ENCODE measurements around the gene APPBP2.
A peak's percentile ranks its signal among the peaks of the same experiment; 100 is the strongest.
"Not testable (repeated sequence)": the region's sequence is repeated elsewhere in the genome, so short reads cannot be mapped to it uniquely, and the experiment has no call there.

APPBP2 gene, protein sequence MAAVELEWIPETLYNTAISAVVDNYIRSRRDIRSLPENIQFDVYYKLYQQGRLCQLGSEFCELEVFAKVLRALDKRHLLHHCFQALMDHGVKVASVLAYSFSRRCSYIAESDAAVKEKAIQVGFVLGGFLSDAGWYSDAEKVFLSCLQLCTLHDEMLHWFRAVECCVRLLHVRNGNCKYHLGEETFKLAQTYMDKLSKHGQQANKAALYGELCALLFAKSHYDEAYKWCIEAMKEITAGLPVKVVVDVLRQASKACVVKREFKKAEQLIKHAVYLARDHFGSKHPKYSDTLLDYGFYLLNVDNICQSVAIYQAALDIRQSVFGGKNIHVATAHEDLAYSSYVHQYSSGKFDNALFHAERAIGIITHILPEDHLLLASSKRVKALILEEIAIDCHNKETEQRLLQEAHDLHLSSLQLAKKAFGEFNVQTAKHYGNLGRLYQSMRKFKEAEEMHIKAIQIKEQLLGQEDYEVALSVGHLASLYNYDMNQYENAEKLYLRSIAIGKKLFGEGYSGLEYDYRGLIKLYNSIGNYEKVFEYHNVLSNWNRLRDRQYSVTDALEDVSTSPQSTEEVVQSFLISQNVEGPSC
- total RNA-seq, result 36.4 to 87.2 reads per million in 2 donors

DNA sequence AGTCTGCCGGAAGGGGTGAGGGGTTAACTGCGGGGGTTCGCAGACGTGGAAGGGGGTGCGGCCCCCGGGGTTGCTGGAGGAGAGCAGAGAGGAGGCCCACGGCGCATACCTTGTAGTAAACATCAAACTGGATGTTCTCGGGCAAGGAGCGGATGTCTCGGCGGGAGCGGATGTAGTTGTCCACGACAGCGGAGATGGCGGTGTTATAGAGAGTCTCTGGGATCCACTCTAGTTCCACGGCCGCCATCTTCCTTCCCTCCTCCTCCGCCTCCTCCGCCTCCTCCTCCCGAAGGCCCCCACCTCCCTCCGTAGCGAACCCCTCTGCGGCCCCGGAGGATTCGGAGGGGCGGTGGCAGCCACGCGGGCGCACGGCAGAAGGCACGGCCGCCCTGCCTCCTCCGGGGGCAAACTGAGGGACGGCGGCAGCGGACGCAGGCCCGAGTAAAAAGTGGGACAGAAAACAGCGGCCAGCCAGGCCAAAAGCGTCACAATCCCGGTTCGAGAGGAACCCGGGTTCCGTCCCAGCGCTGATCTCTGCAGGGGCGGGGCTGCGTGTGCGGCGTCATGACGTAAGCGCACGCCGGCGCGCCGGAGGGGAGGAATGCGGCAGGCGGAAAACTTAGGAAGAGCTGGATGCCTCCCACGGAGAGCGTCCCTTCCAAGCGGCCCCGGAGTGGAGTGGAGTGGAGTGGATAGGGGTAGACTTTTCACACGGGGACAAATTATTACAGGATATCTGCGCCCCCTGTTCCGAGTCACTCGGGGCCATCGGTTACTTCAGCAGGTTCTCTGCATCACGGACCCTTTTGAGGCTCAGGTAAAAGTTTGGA, at the start of gene APPBP2:
Gene APPBP2 (minus strand): TSS at position 558 of the 830 bp plus-strand sequence. CDS start 311 bp downstream, at position 247.
- peak; percentile 65 for DNase-seq

DNA sequence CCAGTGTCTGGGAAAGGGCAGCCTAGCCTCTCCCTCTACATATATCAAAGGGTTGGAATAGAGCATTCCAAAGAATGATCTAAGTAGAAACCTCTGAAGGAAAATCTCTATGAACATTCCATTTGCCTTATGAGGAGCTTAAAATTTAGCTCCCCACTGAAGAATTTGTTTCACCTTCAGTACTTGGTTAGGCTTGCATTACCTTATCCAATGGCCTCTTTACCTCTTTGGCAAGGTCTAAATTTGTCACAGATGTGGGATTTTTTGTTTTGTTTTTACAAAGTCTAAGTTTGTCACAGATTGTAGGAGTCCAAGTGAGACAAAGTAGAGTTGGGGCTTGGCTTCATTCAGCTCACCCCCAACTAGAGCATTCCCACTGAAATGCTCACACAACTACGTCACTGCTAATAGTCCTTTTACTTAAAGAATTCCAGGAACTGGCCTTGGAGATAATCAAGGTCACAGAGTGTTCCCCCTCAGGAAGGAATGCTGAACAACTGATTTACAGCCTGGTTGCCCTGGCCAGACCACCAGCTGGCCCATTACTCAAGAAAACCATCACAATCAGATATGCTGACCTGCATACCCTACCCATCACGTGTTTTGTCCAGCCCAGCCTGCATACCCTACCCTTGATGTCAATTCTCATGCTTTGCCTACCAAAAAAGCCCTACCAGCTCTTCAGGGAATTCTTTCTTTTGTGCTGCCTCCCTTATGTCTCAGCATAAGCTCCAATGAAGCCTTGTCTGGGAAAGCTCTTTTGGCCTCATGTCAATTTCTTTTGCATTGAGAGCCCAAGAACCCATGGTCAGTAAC, 47.4 kb upstream of the APPBP2 start:
- no peak for DNase-seq

DNA sequence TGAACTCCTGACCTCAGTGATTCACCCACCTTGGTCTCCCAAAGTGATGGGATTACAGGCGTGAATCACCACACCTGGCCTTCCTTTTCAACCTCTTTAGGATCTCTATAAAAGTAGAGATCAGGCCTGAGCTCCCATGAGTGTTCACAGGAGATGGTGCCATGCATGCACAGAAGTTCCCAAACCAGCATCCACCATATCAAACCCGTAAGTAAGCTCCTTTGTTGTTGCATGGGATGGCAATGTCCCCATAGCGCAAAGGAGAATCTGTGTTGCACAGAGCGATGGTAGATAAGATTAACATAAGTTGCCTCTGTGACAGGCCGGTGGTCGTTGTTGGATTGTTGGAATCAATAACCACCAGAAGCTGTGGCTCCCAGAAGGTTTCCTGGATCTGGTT, 39.2 kb upstream of the APPBP2 start:
- no peak for DNase-seq

DNA sequence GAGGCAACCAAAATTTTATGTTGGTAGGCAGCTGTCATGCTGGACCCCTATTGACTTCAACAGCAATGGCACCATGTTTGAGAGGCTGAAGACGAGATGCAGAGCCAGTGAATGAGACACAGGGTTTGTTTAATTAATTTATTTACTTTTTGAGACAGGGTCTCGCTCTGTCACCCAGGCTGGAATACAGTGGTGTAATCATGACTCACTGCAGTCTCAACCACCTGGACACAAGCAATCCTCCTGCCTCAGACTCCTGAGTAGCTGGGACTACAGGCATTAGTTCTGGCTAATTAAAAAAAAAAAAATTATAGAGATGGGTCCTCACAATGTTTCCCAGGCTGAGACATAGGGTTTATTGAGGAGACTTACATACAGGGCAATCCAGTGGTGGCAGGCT, 37.7 kb upstream of the APPBP2 start:
- no peak for DNase-seq

DNA sequence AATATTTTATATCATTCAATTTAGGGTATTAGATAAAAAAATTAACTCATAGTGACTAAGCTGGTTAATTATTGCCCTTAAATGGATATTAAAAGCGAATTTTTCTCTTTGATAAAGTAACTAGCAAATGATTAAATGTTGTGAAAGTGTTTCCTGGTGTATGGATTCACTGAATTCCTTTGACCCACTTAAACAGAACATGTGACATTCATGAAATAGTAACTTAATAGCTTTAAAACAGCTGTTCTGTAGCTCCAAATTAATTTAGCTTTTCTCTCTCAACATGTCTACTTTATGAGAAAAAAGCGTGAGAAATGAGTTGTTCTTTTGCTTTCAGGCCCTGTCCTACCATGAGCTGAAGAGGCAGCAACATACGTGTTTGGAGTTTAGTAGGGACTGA, 36.4 kb upstream of the APPBP2 start:
- DNase-seq, result no peak

DNA sequence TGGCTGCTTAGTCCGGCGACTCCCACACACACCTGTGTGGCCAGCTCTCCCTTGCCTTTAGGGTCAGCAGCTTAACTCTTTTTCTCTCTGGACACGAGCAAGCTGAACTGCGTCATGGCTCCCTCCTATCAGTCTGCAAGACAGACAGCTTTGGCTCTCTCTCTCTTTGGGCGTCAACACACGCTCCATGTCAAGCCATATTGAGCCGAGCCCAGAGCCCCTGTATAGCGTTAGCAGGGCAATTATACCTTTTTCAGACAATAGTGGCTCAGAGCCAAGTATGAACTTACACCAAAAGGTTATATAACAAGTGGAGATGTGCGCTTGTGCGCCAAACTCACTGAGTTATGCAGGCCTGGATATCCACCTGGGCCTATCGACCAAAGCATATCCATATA, 34.8 kb upstream of the APPBP2 start:
- DNase-seq, result no peak

DNA sequence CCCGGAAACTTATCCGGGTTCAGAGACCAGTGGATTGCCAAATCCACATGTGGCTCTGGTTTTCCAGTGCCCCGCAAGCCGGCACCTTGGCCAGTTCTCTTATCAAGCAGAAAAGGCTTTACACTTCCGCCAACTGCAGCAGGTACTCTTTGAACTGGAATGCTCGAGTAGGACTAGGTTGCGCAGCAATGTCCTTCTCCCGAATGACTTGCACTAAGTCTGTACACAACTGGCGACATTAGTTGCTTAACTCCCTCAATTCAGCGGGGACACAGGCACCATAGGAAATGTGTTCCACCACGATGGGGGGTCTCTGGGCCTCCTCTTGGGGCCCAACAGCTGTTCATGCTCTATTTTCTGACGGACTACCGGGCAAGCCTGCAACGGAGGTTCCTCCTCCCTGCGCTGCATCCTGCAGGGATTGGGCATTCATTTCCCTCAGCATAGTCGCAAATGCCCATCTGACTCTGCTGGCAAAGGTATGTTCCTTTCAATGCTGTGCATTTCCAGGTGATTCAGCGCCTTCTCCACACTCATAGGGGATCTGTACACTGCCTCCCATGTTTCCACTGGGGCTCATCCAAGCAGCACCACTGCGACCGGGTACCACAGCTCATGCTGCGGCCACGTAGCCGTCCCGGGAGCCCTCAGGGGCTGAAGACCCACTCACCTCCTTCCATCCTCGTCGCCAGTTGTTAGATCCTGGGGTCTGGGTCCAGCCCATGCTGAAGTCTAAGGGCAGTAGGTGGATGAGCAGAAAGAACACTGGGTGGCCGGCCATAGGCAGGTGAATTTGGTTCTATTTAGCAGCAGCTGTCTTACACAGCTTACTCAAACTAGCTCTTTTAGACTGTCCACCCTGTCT, 34.2 kb upstream of the APPBP2 start:
- DNase-seq, result no peak

DNA sequence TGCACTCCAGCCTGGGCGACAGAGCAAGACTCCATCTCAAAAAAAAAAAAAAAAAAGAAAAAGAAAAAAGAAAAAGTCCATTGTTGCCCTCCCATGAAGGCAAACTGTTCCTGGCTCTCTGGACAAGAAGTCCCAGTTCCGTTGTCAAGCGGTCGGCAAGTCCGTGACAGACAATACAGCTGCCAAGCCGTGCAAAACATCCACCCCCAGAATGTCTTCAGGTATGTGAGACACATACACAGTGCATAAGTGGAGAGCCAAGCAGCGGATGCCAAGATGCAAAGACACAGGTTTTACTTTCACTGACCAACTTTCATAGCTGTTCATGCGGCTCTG, 33.6 kb upstream of the APPBP2 start:
- DNase-seq, result no peak

DNA sequence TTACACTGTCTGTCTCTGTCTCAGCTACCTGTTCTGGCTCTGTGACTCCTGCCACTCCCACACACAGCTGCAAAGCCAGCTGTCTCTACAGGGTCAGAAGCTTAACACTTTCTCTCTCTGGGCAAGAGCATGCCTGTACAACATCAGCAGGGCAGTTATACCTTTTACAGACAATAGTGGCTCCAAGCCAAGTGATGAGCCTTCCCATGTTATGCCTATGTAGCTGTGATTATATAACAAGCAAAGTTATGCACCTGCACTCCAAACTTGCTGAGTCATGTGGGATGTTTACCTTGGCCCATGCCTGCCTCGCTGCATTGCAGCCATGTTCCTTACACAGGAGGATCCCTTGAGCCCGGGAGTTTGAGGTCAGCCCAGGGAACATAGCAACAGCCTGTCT, 31.8 kb upstream of the APPBP2 start:
- DNase-seq, result no peak

DNA sequence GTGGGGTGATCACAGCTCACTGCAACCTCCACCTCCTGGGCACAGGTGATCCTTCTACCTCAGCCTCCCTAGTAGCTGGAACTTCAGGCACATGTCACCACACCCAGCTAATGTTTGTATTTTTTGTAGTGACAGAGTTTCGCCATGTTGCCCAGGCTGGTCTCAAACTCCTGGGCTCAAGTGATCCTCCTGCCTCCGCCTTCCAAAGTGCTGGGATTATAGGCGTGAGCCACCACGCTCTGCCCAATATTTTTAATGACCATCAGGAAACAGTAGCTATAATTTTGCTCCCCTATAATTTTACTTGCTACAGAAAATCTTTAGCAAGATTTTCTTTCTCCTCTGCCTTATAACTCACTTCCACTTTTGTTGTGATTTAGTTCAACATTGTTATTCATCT, 29.7 kb upstream of the APPBP2 start:
- no peak for DNase-seq

DNA sequence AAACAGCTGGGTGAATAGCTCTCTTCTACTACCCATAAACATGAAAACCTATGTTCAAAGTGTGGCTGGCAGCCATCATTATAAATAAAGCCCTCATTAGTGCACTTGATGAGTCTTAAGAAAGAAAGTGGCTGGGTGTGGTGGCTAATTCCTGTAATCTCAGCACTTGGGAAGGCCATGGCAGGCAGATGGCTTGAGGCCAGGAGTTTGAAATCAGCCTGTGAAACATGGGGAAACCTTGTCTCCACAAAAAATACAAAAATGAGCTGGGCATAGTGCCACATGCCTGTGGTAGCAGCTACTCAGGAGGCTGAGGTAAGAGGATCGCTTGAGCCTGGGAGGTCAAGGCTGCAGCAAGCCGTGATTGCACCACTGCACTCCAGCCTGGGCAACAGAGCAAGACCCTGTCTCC, 28.3 kb upstream of the APPBP2 start:
- DNase-seq, result no peak

DNA sequence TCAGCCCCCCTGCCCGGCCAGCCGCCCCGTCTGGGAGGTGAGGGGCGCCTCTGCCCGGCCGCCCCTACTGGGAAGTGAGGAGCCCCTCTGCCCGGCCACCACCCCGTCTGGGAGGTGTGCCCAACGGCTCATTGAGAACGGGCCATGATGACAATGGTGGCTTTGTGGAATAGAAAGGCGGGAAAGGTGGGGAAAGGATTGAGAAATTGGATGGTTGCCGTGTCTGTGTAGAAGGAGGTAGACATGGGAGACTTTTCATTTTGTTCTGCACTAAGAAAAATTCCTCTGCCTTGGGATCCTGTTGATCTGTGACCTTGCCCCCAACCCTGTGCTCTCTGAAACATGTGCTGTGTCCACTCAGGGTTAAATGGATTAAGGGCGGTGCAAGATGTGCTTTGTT, 26.2 kb upstream of the APPBP2 start:
- DNase-seq, result not testable (repeated sequence)

DNA sequence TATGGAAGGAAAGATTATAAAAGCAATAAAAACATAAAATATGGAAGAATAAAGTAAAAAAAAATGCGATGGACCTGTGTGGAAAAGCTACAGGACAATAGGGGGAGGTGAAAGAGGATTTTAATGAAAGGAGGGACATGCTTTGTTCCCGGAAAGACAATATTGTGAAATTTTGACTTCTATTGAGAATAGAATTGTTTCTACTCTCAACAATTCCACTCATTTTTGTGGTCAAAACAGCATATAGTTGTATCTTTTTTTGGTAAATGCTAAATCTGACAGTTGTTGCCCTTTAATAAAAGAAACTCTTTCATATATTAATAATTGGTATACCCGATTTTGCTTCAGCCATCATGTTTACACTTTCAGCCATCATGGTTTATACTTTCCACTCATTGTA, 22.9 kb upstream of the APPBP2 start:
- DNase-seq, result no peak

DNA sequence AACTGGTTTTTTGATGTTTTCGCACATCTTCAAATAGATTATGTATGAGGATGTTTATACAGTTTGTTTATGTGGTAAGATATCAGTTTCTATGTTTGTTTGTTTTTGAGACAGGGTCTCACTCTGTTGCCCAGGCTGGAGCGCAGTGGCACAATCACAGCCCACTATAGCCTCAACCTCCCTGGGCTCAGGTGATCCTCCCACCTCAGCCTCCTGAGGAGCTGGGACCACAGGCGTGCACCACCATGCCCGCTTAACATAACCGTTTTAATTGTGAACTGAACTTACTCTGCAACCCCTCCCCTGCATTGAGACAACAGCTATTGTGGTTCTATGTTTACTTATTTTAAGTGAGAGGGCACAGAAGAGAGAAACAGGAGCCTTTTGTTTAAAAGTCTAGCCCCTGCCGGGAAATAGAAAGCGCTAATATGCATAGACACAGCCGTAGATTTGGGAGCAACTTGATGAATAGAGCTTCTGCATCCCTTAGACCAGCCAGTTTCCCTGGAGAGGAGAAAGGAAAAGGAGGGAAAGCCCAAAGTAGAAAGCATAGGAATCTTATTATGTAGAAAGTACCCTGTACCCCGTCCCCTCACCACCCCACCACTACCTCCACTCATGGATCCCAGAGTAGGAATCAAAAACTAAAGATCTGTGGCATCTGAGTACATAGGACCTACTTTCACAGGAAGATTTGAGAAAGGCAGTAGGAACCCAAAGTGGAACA, 19.6 kb upstream of the APPBP2 start:
- no peak for DNase-seq

DNA sequence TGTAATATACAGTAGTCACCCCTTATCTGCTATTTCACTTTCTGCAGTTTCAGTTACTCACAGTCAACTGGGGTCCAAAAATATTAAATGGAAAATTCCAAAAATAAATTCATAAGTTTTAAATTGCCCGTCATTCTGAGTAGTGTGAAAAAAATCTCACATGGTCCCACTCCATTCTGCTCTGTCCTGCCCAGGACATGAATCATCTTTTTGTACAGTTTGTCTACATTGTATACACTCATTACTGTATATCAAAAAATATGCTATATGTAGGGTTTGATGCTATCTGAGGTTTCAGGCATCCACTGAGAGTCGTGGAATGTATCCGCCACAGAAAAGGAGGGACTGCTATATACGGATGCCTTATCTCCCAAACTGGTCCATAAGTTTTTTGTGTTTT, 16.0 kb upstream of the APPBP2 start:
- no peak for DNase-seq

DNA sequence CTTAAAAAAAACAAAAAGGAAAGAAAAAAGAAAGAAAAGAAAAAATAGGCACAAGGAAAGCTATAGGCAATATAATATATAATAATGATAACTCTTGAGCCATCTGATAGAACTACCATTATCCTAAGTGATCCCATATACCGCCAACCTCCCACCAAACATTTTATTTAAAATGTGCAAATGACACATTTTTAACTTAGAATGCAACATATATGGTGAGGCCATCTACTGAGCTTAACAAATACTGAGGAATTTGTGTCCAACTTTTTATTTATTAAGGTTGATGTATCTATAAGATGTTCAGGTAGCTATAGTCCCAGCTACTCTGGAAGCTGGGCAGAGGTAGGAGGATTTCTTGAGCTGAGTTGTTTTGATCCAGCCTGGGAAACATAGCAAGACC, 14.4 kb upstream of the APPBP2 start:
- DNase-seq, result no peak

DNA sequence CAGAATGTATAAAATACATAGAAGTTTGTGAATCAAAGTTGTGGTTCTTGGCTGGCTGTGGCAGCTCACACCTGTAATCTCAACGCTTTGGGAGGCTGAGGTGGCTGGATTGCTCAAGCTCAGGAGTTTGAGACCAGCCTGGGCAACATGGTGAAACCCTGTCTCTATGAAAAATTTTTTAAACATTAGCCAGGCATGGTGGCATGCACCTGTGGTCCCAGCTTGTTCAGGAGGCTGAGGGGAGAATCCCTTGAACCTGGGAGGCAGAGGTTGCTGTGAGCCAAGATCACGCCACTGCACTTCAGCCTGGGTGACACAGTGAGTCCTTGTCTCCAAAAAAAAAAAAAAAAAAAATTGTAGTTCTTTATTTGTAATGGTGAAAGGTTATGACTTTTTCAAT, 13.8 kb upstream of the APPBP2 start:
- no peak for DNase-seq

DNA sequence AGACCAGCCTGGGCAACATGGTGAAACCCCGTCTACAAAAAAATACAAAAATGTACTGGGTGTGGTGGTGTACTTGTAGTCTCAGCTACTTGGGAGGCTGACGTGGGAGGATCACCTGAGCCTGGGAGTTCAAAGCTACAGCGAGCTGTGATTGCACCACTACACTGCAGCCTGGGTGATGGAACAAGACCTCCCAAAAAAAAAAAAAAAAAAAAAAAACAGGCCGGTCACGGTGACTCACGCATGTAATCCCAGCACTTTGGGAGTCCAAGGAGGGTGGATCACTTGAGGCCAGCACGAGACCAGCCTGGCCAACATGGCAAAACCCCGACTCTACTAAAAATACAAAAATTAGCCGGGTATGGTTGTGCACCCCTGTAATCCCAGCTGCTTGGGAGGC, 12.7 kb upstream of the APPBP2 start:
- DNase-seq, result no peak

DNA sequence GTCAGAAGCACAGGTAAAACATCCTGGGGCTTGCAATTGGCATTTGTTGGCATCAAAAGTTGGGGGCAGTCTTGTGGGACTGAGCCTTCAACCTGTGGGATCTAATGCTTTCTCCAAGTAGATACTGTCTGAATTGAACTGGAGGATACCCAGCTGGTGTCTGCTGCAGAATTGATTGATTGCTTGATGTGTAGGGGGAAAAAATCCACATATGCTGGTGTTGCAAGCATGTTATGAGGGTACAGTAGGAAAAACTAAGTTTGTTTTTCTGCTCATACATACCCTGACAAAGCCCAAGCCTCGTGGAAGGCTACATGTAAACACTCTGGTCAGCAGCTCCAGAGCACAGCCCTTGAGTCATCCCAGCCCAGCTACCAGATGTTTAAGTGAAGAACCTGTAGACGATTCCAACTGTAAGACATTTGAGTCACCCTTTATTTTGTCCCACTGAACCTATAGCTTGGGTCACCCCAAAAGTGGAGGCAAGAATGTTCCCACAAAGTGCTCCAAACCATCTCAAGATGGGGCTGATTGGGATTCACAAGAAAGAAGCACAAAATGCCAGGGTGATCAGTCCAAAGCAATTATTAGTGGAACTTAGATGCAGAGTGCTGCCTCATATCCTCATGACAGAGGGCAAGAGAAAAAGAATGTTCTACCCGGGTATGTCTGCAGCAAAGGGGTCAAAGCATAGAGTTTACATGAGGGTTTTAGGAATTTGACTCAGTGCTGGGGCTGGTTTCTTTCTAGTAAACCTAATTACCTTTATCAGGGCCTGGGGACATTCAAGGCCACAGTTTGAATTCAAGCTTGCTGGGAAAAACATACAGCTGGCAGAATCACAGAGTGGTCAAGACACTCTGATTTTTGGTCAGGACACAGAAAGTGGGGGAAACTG, 9.6 kb upstream of the APPBP2 start:
- DNase-seq, result no peak

DNA sequence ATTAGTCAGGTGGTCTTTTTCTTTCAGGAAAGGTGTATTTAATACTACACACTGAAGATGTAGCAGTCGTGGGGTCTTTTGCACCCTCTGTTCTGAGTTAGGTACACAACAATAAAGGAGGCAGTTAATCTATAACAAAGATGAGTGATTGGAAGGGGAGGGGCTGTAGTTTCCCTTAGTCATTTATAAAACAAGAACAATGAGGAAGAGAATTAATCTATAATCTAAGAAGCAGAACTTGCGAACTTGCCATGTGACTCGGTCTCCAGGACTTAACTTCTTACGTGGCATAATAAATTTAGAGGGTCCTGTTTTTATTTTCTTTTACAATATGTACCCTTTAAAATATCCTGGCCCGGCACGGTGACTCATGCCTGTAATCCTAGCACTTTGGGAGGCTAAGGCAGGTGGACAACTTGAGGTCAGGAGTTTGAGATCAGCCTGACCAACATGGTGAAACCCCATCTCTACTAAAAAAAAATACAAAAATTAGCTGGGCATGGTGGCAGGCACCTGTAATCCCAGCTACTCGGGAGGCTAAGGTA, 8.6 kb upstream of the APPBP2 start:
- no peak for DNase-seq

Measured in T-helper 9 cell (primary cell).